ENCODE data around the gene PRKCA.

PRKCA gene

DNA sequence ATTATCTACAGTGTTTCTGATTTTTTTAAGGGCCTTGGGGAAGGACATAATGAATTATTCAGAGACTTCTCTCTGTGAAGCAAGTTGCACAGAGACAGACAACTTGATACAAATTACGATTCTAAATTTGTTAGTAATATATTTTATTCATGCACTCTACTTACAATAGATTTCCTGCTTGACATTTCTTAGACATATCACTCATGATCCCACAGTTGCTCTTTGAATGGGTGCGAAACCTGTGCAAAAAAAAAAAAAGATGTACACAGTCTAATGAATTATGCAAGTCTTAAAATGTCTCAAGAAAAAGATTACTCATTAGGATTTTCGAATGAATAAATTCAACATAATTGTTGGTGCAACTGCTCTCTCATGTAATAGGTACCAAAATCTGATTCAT is 254.8 kb downstream of the PRKCA start:
- DNase-seq, result no peak

DNA sequence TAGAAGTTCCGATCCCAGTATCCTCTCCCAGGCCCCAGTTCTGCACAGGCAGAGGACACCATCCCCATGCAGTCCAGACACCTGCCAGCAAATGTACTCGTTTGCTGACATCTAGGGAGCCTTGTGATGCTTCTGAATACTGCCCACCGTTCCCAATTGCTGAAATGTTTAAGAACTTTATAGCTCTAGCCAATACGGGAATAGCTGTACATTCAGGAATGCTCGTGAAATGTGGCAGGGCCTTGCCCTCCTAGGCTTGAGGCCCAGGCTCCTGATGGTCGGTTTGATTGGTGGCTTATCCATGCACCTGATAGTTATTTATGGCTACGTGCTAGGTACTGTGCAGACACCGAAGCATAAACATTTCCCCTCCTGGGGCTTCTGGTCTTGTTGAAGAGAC is 255.5 kb downstream of the PRKCA start:
- no peak for DNase-seq

DNA sequence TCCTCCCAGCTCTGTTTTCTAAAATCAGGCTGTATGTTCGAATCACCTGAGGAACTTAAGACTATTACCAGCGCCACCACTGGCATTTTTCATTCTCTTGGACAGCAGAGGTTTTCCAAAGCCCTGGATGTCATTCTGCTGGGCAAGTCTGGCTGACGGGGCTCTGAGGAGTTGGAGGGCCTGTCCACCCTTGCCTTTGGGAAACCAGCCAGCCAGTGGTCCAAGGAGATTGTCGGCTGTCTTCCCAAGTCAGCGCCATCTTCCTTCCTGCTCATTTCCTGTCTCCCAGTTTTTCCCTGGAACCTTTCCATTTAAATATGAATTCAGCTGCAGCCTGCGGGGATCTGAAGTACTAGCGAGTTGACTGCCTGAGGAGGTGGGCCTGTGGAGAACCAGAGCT is 258.3 kb downstream of the PRKCA start:
- no peak for DNase-seq

DNA sequence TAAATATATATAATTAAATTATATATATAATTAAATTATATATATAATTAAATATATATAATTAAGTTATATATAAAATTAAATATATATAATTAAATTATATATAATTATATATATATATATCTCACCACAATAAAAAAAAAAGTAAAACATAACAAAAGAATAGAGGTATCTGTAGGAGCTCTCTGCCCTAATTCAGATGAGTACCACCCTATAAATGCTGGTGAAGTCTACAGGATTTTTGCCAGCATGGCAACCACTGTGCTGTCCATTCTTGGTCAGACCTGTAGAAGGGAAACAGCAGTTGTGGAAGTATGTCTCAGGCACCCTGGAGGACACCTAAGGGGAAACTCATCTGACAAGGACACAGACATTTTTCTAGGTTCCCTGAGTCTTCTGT is 259.7 kb downstream of the PRKCA start:
- no peak for DNase-seq

DNA sequence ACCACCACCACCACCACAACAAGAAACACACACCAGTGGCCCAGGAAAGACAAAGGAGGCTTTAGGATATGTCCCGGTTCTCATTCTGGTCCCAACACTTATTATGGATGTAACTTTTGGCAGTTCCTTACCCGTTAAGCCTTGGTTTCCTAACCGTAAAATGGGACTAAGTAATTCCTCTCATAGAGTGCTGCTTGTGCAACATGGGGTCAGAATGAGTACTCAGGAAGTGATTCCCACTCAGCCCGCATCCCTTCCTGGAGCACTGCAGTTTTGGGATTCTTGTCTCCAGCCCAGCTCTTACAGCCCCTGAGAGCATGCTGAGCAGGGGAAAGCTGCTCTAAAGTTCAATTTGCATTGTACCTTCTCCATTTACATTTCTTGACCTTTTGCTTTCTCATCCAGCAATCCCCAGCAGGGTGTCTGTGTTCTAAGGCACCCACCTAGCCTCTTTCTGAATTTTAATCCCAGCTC is 262.6 kb downstream of the PRKCA start:
- no peak for DNase-seq

DNA sequence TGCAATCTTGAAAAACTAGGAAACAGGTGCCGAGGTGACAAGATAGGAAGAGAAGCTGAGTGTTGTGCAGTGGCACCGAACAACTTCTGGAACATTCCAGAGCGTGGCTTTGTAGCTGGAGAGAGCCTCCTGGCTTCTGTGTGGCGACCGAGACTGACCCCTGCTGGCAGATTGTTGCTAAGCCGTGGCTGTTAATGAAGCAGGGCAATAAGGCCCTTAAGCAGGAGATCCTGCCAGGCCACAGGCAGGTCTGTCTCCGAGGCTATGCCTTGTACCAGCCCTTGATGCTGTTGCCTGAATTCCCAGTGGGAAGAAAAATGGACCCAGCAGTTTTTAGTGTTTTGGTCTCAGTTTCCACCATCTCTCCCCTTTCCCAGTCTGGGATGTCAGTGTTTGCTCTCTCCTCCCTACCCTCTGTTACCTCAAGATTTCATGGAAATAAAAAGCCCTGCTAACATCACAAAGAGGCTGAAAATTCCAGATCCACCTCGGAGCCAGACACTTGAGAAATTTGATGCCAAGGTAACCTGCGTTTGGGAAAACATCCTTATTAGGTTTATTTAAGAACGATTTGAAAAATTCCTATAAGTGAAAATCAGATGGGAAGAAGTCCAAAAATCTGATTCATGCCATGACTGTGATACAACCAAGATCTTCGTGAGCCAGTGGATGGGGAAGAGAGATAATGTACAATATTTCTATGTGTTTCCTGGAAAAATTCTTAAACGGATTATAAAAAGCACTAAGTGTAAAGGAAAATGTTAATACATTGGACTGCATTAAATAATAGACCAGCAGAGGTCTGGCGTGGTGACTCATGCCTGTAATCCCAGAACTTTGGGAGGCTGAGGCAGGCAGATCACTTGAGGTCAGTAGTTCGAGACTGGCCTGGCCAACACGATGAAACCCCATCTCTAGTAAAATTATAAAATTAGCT is 265.1 kb downstream of the PRKCA start:
- DNase-seq, result peak; percentile 83

DNA sequence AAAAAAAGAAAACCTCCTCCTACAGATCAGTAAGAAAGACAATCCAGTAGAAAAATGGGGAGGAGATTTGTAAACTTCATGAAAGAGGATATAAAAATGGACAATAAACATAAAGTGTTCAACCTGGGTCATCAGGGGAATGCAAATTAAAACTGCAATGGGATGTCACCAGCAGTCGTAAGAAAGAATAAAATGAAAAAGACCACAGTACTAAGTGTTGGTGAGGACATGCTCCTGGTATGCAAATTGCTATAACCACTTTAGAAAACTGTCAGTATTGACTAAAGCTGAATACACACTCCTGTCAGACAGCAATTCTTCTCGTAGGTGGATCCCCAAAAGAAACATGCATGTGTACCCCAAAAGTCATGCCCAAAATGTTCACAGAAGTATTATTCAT is 267.2 kb downstream of the PRKCA start:
- no peak for DNase-seq

DNA sequence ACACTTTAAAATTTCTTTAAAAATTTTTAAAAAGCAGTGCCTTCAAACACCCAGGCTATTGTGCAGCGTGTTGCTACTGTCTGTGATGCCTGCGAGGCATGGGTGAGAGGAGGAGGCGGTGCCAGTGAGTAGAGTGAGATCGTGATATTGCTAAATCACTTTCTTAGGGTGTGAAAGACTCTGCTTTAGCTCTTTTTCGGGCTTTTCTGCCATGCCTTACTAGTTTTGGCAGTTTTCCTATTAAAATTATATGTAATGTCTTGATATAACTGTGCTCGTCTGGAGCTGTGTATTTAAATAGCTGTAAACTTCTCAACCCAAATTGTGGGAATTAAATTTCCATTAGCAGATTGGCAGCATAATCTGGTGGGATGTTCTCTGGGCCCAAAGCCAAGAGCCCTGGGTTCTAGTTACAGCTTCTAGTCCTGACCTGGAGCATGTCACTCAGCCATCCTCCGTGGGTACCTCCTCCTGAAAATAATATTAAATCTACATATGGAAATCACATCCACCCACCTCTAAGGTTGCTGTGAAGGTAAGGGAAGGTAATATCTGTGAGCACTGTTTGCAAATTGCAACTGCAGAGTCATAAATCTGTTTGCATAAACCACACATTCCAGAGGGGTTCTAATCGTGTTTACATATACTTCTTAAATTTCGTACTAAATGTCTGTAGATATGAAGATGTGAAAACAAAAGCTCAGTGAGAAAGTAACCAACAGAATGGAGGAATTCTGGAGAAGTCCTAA is 268.2 kb downstream of the PRKCA start:
- no peak for DNase-seq

DNA sequence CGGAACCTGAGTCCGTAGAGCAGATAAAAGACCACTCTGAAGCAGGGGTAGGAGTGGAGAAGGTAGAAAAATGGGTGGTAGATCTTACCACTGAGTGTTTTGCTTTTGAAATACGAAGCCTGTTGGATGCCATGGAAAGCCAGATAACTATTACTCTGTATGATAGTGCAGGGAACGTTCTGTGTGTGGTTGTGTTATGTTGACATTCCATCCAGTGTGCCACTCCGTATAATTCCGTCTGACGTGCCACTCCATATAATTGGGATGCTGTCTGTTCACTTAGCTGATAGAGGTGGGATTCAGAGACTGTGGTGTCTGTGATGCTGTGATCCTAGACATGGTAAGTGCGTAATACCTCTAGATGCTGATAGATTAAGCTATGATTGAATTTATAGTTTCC is 269.3 kb downstream of the PRKCA start:
- DNase-seq, result no peak

DNA sequence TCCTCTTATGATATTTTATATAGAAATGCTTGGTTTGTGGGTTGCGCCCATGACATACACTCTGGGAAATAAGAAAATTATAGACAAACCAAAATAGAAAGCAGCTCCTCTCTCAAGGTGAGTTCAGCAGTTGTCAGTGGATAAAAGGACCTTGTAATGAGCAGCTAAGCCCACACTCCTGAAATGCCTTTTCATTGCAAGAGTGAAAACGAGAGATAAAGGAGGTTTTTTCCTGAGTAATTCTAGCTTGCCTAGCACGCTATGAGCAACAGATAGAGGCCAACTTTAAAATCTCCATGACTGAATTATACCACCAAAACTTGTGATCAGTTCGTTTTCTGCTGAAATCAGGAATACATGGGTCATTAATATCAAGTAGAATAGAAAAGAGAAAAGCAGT is 270.7 kb downstream of the PRKCA start:
- DNase-seq, result no peak

DNA sequence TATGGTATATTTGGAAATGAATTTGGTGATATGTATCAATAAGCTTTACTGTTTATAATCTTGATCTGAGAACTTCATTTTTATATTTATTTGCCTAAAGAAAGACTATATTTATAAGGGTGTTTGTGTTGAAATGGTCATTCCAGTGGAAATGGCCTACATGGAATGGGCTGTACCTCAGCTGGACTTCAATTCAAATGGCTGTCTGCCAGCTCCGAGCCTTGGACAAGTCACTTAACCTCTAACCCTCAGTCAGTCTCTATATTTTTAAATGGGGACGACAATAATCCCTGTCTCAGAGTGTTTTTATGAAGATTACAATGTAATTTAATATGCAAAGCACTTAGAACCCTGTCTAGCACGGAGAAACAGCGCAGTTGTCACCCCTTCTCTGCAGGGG is 271.7 kb downstream of the PRKCA start:
- no peak for DNase-seq

DNA sequence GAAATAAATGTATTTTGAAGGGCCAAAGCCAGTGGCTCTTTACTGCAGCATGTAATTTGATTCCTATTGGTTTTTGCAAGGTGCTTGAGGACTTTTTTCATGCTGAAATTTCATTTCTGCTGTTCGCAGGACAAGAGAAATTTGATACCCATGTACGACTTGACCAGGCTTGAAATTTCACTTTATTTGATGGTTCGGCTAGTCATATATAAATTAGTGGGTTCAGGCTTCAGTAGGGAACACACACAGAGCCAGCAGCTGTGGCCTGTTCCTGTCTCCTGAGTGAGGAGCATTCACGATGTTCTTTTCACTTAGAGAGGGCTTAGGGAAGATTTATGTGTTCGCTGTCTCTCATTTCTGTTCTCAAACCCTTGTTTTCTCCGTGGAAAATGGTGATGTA is 274.1 kb downstream of the PRKCA start:
- no peak for DNase-seq

DNA sequence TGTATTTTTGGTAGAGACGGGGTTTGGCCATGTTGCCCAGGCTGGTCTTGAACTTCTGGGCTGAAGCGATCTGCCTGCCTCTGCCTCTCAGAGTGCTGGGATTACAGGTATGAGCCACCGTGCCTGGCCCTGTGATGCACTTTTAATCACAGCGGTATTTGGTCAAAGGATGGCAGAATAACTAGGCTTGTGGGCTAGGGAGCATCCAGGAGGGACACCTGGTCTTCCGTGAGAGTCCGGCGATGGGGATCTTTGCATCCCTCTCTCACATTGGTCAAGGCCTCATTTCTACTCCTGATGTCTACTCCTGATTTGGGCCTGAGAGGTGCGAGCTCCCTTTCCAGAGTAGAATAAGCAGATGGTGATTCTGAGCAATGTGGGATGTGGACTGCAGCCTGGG is 274.6 kb downstream of the PRKCA start:
- DNase-seq, result no peak

DNA sequence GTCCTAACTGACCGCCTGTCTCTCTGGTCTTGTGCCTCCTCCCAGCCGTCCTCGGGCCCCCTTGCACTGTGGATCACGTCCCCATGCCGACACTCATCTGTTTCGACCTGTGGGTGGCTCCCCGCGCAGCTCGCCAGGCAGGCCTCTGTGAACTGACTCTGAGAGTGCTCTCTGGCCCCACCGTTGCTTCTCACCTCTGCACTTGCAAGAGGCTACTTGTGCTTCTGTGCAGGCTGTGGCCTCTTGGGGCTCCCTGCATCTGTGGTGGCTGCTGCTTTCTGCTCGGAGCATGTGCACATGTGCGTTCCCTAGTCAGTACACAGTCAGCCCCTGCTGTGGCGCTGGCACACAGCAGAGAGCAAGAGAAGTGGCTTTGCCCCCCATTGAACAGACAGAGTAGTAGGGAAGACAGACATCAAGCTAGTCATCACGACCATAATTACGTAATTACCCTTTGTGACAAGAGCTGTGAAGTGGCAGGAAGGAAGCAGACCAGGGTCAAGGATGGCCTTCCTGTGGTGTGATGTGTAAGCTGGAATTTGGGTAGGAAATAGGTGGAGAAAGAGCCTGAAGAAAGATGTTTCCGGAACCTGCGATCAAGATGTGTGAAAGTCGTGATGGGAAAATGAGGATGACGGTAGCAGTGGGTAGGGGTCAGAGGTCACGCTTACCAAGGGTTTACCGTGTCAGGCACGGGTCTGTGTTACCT is 276.5 kb downstream of the PRKCA start:
- no peak for DNase-seq

DNA sequence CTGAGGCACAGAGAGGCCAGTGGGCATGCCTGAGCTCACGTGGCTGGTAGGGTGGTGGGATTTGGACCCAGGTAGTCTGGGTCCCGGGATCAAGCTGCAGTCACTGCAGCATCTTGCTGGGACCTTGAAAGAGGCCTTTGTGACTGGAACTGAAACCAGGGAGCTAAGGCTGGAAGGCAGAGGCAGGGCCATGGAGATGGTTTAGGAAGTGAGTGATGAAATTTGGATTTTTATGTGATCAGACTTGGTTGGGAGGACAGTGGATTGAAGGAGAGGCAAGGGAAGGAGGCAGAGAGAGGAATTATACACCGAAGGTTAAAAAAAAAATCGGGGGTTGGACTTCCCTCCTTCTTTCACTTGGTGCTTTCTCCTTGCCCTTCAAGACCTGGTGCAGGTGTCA is 277.1 kb downstream of the PRKCA start:
- no peak for DNase-seq

DNA sequence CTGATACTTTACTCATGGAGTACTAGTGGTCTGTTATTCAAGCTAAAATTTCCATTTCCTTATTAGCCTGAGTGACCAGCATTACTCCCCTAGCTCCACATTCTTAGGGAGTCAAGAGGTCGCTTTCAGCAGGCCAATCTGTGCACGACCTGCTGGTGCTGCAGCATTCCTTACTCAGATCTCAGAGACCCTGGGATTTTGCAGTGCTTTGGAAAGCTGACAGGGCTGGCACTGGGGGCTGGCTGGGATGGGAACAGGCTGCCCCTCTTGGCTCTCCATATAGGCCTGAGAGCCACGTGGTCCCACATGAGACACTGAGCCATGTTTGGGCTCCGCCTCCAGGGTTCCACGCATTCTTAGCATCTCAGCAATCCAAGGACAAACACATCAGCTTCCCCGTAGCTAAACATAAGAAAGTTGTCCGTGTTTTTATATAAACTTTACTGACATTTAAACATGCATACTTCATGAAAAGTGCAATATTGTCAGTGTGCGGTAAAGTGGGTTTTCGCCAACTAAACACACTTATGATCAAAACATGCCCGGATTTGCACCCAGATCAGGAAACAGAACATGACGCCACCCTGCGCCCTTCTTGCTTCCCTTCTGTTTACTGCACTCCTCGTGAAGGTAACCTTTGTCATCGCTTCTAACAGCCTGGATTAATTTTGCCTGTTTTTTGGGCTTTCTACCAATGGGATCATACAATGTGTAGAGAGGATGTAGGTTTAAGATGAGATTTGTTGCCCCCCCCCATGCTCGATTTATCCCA is 278.0 kb downstream of the PRKCA start:
- DNase-seq, result no peak

DNA sequence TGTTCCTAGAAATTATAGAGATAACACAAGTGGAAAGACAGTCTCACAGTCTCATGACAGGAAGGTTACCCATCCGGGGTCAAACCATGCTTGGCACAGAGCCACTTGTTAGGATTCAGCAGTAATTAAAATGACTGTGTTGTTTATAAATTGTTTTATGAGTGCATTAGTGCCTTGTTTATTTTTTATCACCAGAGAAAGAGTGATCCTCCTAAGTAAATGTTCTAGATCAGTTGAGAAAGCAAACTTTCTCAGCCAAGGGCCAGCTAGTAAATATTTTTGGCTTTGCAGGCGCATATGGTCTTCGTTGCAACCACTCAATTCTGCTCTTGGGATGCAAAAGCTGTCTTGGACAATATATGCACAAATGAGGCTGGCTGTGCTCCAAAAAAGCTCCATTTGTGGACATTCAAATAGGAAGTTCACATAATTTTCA is 278.6 kb downstream of the PRKCA start:
- no peak for DNase-seq

DNA sequence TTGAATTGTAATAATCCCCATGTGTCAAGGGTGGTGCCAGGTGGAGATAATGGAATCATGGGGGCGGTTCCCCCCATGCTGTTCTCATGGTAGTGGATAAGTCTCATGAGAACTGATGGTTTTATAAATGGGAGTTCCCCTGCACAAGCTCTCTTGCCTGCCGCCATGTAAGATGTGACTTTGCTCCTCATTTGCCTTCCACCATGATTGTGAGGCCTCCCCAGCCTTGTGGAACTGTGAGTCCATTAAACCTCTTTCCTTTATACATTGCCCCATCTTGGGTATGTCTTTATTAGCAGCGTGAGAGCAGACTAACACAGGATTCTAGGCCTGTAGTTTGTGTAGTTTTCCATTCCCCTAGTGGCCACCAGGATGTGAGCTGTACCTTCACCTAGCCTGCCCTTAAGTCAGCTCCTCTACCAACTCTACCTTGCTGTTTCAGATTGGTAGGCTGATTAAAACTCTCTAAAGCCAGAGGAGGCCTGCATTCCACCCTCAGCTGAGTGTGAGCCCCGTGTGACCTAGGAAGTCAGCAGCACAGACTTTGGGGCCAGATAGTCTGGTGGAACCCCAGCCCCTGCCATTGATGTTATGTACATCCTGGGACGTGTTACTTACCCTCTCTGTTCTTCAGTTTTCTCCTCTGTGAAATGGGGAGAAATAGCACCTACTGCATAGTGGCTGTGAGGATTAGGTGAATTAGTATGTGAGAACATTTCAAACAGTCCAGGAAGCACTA is 280.1 kb downstream of the PRKCA start:
- DNase-seq, result no peak

DNA sequence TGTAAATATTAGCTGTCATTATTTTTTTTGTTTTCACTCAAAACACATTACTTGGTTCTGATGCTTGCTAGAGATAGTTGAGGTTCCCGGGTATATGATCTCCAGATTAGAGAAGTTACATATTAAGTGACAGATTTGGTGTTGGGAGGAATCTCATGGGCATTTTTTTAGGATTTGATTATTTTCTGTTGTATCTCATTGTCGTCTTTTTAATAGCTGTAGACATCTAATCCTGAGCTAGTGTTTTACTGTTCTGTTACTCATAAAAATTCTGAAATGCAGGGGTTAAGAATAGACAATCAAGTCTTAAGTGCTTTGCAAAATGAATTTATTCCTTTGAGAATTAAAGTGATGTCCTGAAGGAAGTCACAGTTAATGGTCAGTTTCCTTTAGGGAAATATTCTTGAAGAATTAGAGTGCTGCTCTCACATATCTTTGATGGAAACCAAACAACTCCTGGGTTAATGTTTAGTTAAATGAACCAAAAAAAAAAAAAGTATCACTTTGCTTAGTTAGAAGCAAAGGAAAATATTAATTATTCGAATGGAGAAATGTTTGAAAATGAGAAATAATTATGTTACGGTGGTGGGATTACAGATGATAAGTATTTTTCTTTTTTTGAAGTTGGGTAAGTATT is 280.8 kb downstream of the PRKCA start:
- DNase-seq, result no peak

DNA sequence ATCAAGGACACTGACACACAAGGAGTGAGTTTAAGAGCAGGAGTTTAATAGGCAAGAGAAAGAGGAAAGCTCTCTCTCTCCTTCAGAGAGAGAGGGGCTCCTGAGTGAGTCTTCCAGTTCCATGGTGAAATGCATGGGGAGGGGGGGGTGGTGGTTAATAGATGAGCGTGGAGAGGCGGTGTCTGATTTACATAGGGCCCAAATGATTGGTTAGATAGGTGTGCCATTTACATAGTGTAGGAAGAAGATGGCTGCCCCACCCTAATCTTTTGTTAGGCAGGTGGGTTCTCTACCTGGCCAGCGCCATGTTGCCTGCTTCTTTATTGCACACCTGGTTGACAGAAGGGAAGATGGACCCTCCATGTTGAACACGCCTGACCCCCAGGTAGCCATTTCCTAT is 282.5 kb downstream of the PRKCA start:
- no peak for DNase-seq

DNA sequence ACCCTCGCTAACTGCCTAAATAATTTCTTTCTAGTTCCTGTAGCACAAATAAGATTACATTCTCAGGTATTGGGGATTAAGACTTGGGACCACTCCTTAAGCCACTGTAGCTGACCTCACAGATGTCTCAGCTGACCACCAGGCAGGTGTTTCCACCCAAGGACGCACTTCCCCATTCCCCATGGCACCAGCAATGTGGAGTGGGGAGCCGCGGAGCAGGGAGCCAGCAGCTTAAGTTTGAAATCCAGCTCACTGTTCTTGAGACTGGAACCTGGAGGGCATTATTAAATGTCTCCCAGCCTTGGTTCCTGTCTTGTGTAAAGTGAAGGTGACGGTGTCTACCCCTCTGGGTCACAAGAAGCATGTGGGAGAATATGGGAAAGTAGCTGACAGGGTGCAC is 283.1 kb downstream of the PRKCA start:
- DNase-seq, result no peak

Measured in activated naive CD4-positive, alpha-beta T cell treated with anti-CD3 and anti-CD28 coated beads, Interleukin-2, amount 50 U/mL, for 16 hours (primary cell).